ACC112 (cell line): Measurements from ENCODE around the gene C1QL3.

Source experiments
- H2AFZ ChIP-seq: fragments of 200-600 bp; sonication (generic); one replicate; pipeline ENCODE4 v1.6.0; 2017; ENCODE audit warnings: antibody characterized with exemption, low read length; ENCODE audit not compliant: unreplicated experiment
- H3K27ac ChIP-seq: fragments of 200-600 bp; sonication (generic); 2 replicates; pipeline ENCODE4 v1.5.1; 2014; ENCODE audit warnings: low read depth, mild to moderate bottlenecking, antibody characterized with exemption, low read length, moderate library complexity
- H3K27me3 ChIP-seq: fragments of 200-600 bp; sonication (generic); 2 replicates; pipeline ENCODE4 v1.6.1; 2014; ENCODE audit warnings: mild to moderate bottlenecking, antibody characterized with exemption, low read length, moderate library complexity, mixed read lengths; ENCODE audit not compliant: insufficient read depth
- H3K36me3 ChIP-seq: fragments of 200-600 bp; sonication (generic); 2 replicates; pipeline ENCODE4 v1.6.1; 2016; ENCODE audit warnings: mild to moderate bottlenecking, antibody characterized with exemption, low read length, moderate library complexity, mixed read lengths; ENCODE audit not compliant: insufficient read depth
- H3K4me1 ChIP-seq: fragments of 200-600 bp; sonication (generic); one replicate; pipeline ENCODE4 v1.6.1; 2016; ENCODE audit warnings: low read length, mixed read lengths; ENCODE audit not compliant: insufficient read depth, unreplicated experiment, control insufficient read depth
- H3K4me3 ChIP-seq: fragments of 200-600 bp; sonication (generic); 2 replicates; pipeline ENCODE4 v1.5.1; 2014; ENCODE audit warnings: mild to moderate bottlenecking, low read depth, low read length
- H3K79me2 ChIP-seq: fragments of 200-600 bp; sonication (generic); one replicate; pipeline ENCODE4 v1.6.0; 2016; ENCODE audit warnings: low read length; ENCODE audit not compliant: control insufficient read depth, unreplicated experiment, insufficient read depth

Gene C1QL3

GRCh38 chr10:16521311-16522016, at the start of gene C1QL3:
Gene C1QL3, minus strand, starts transcription at chr10:16521879. Its CDS starts 814 bp downstream, at chr10:16521065.
- H3K27me3 ChIP-seq: peaks cover 58% of the 10 kb centered on the region
- H3K4me1 ChIP-seq: no peaks in the 10 kb centered on the region
- peak within 1 kb of the TSS; percentile 10 for H2AFZ ChIP-seq
- H3K4me3 ChIP-seq: peak within 1 kb of the TSS; percentile 75
- H3K79me2 ChIP-seq: no peaks in the 10 kb centered on the region
- H3K36me3 ChIP-seq: no peaks in the 10 kb centered on the region
- no peak within 1 kb of the TSS for H3K27ac ChIP-seq

GRCh38 chr10:16570731-16571130, 49.1 kb upstream of the C1QL3 start:
- H3K36me3 ChIP-seq: no peaks in the 10 kb centered on the region
- H3K79me2 ChIP-seq: no peaks in the 10 kb centered on the region
- H2AFZ ChIP-seq: no peak overlapping the region
- H3K4me3 ChIP-seq: peak overlapping the region; percentile 49; the same call in 1 of the 2 replicates
- H3K27me3 ChIP-seq: peaks cover 35% of the 10 kb centered on the region
- peaks cover 3% of the 10 kb centered on the region for H3K4me1 ChIP-seq
- H3K27ac ChIP-seq: no peak overlapping the region

GRCh38 chr10:16566202-16566805, 44.6 kb upstream of the C1QL3 start:
- peak overlapping the region; percentile 75 for H2AFZ ChIP-seq

GRCh38 chr10:16565604-16566003, 43.9 kb upstream of the C1QL3 start:
- H3K36me3 ChIP-seq: no peaks in the 10 kb centered on the region
- no peak overlapping the region for H2AFZ ChIP-seq
- no peaks in the 10 kb centered on the region for H3K79me2 ChIP-seq
- peaks cover 3% of the 10 kb centered on the region for H3K4me1 ChIP-seq
- H3K27me3 ChIP-seq: peaks cover 7% of the 10 kb centered on the region; the same call in 1 of the 2 replicates
- H3K4me3 ChIP-seq: no peak overlapping the region
- no peak overlapping the region for H3K27ac ChIP-seq

More at GRCh38 chr10:16566202-16566805, 44.6 kb upstream of the C1QL3 start:
- peak overlapping the region; percentile 73 for H3K4me3 ChIP-seq
- H3K27ac ChIP-seq: no peak overlapping the region
- H3K79me2 ChIP-seq: no peaks in the 10 kb centered on the region
- no peaks in the 10 kb centered on the region for H3K36me3 ChIP-seq
- peaks cover 11% of the 10 kb centered on the region; the same call in 1 of the 2 replicates for H3K27me3 ChIP-seq
- H3K4me1 ChIP-seq: peaks cover 3% of the 10 kb centered on the region

- no peak overlapping the region for H3K27ac ChIP-seq
- no peaks in the 10 kb centered on the region for H3K36me3 ChIP-seq
- H2AFZ ChIP-seq: no peak overlapping the region
- H3K27me3 ChIP-seq: peaks cover 19% of the 10 kb centered on the region
- H3K79me2 ChIP-seq: no peaks in the 10 kb centered on the region
- peaks cover 3% of the 10 kb centered on the region for H3K4me1 ChIP-seq
- no peak overlapping the region for H3K4me3 ChIP-seq
Observed at GRCh38 chr10:16562891-16563290, 41.2 kb upstream of the C1QL3 start.

- Histone ChIP-seq H2AFZ (no peak overlapping the region), H3K36me3 (no peaks in the 10 kb centered on the region), H3K27me3 (peaks cover 47% of the 10 kb centered on the region), H3K4me1 (no peaks in the 10 kb centered on the region), H3K27ac (no peak overlapping the region), H3K4me3 (no peak overlapping the region), H3K79me2 (no peaks in the 10 kb centered on the region)
Observed at GRCh38 chr10:16559236-16559773, 37.6 kb upstream of the C1QL3 start.

GRCh38 chr10:16547973-16548372, 26.3 kb upstream of the C1QL3 start:
- H3K36me3 ChIP-seq: no peaks in the 10 kb centered on the region
- H3K27me3 ChIP-seq: peaks cover 51% of the 10 kb centered on the region
- no peak overlapping the region for H2AFZ ChIP-seq
- no peak overlapping the region for H3K27ac ChIP-seq
- no peaks in the 10 kb centered on the region for H3K79me2 ChIP-seq
- no peak overlapping the region for H3K4me3 ChIP-seq
- no peaks in the 10 kb centered on the region for H3K4me1 ChIP-seq

GRCh38 chr10:16545116-16545736, 23.5 kb upstream of the C1QL3 start:
- no peaks in the 10 kb centered on the region for H3K4me1 ChIP-seq
- H3K27me3 ChIP-seq: peaks cover 48% of the 10 kb centered on the region
- no peak overlapping the region for H2AFZ ChIP-seq

GRCh38 chr10:16544591-16544990, 22.9 kb upstream of the C1QL3 start:
- Histone ChIP-seq H3K27me3 (peaks cover 51% of the 10 kb centered on the region), H2AFZ (no peak overlapping the region), H3K79me2 (no peaks in the 10 kb centered on the region), H3K36me3 (no peaks in the 10 kb centered on the region), H3K27ac (no peak overlapping the region), H3K4me1 (no peaks in the 10 kb centered on the region), H3K4me3 (no peak overlapping the region)

More at GRCh38 chr10:16545116-16545736, 23.5 kb upstream of the C1QL3 start:
- no peaks in the 10 kb centered on the region for H3K36me3 ChIP-seq
- H3K79me2 ChIP-seq: no peaks in the 10 kb centered on the region
- no peak overlapping the region for H3K4me3 ChIP-seq
- no peak overlapping the region for H3K27ac ChIP-seq

- Histone ChIP-seq H3K4me3 (no peak overlapping the region), H3K79me2 (no peaks in the 10 kb centered on the region), H2AFZ (no peak overlapping the region), H3K27me3 (peaks cover 51% of the 10 kb centered on the region), H3K4me1 (no peaks in the 10 kb centered on the region), H3K27ac (no peak overlapping the region), H3K36me3 (no peaks in the 10 kb centered on the region)
Observed at GRCh38 chr10:16544099-16544498, 22.4 kb upstream of the C1QL3 start.
